ENCODE measurements around the gene ZNF415. TPM values are rescaled to one million over a fixed set of nuclear protein-coding genes. Genes with fewer than 3 reads are reported as not detected.

ZNF415 gene
- total and polyA plus RNA-seq, 4 experiments from 2014 or later = 1.0 to 1.8 (median 1.4) TPM

GRCh38 chr19:53082929-53083328 lies 49.8 kb downstream of the ZNF415 start:
- ChIA-PET CTCF (ENCODE audit: partially characterized antibody) (no interaction called here), POLR2A (ENCODE audit: partially characterized antibody) (no interaction called here)
- Histone ChIP-seq H3K4me1 (ENCODE audit: insufficient read depth, low read length) (no peaks in the 10 kb centered on the region), H3K27ac (ENCODE audit: low read depth, low read length) (no peak overlapping the region), H3K27me3 (ENCODE audit: insufficient read depth, low read length) (no peaks in the 10 kb centered on the region), H3K4me3 (ENCODE audit: low read length in 2 of 2) (no peak overlapping the region), H3K36me3 (ENCODE audit: insufficient read depth, low read length) (peaks cover 40% of the 10 kb centered on the region), H3K9me3 (ENCODE audit: control insufficient read depth in 1 of 2, low read length in 2 of 2) (peaks cover 0 to 12% of the 10 kb centered on the region in 2 donors)
- Mint-ChIP-seq H3K27ac (no peak overlapping the region), H3K4me1 (peaks cover 5 to 14% (median 8%) of the 10 kb centered on the region in 4 donors), H3K27me3 (no peaks in the 10 kb centered on the region), H3K36me3 (peaks cover 94 to 97% of the 10 kb centered on the region in 2 donors), H3K9me3 (peaks cover 4 to 82% (median 61%) of the 10 kb centered on the region in 8 donors), H3K4me3 (no peak overlapping the region)
- no peak for DNase-seq
- intact Hi-C loops (cut with micrococcal nuclease) = no loop called here

DNA sequence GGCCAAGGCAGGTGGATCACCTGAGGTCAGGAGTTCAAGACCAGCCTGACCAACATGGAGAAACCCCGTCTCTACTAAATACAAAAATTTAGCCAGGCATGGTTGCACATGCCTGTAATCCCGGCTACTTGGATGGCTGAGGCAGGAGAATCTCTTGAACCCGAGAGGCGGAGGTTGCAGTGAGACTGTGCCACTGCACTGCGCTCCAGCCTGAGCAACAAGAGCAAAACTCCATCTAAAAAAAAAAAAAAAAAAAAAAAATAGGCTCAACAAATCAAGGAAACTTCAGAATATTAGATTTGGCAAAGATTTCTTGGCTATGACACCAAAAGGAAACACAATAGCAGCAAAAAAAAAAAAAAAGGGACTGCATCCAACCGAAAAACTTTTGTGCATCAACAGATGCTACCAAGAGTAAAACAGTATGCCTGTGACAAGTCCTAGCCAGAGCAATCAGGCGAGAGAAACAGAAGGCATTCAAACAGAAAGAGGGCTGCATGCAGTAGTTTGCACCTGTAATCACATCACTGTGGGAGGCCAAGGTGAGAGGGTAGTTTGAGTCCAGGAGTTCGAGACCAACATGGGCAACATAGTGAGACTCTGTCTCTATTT lies 53.3 kb downstream of the ZNF415 start:
- no peak overlapping the region for H3K27ac ChIP-seq (ENCODE audit: low read depth, low read length)
- Mint-ChIP-seq H3K27me3 (no peaks in the 10 kb centered on the region), H3K4me3 (peak overlapping the region in 2 of 8 donors; percentile 36 to 43), H3K9me3 (peaks cover 4 to 95% (median 86%) of the 10 kb centered on the region in 8 donors), H3K36me3 (peaks cover 92 to 98% of the 10 kb centered on the region in 2 donors), H3K4me1 (peaks cover 0 to 8% (median 5%) of the 10 kb centered on the region in 4 donors), H3K27ac (no peak overlapping the region)
- H3K4me3 ChIP-seq (ENCODE audit: low read length in 2 of 2) = no peak overlapping the region
- no peaks in the 10 kb centered on the region for H3K4me1 ChIP-seq (ENCODE audit: insufficient read depth, low read length)
- no peaks in the 10 kb centered on the region for H3K27me3 ChIP-seq (ENCODE audit: insufficient read depth, low read length)
- intact Hi-C loops (cut with micrococcal nuclease) = no loop called here
- DNase-seq = no peak
- POLR2A ChIA-PET (ENCODE audit: partially characterized antibody) = no interaction called here
- peaks cover 0 to 33% of the 10 kb centered on the region in 2 donors for H3K9me3 ChIP-seq (ENCODE audit: control insufficient read depth in 1 of 2, low read length in 2 of 2)
- CTCF ChIA-PET (ENCODE audit: partially characterized antibody) = no interaction called here
- peaks cover 36% of the 10 kb centered on the region for H3K36me3 ChIP-seq (ENCODE audit: insufficient read depth, low read length)

DNA sequence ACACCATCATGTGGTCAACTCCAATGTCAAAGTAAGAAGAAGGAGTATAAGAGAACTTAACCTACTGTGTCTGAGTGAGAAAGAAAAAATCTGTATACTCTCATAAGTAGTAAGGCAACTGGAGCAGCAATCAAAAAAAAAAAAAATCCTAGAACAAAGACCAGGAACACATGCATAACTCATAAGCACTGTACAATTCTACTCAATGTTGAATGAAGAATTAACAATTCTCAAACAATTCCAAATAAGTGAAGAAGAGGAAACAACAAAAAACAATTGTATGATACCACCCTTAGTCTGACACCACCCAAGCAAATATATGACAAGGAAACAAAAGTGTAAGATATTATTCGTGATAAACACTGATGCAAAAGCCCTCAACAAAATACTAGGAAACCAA lies 54.0 kb downstream of the ZNF415 start:
- Mint-ChIP-seq H3K4me3 (peak overlapping the region in 3 of 8 donors; percentile 17 to 54 (median 26)), H3K36me3 (peaks cover 91 to 97% of the 10 kb centered on the region in 2 donors), H3K9me3 (peaks cover 4 to 98% (median 90%) of the 10 kb centered on the region in 8 donors), H3K27me3 (no peaks in the 10 kb centered on the region), H3K4me1 (peaks cover 0 to 8% (median 5%) of the 10 kb centered on the region in 4 donors), H3K27ac (no peak overlapping the region)
- Histone ChIP-seq H3K4me3 (ENCODE audit: low read length in 2 of 2) (no peak overlapping the region), H3K9me3 (ENCODE audit: control insufficient read depth in 1 of 2, low read length in 2 of 2) (peaks cover 0 to 33% of the 10 kb centered on the region in 2 donors), H3K4me1 (ENCODE audit: insufficient read depth, low read length) (no peaks in the 10 kb centered on the region), H3K27me3 (ENCODE audit: insufficient read depth, low read length) (no peaks in the 10 kb centered on the region), H3K27ac (ENCODE audit: low read depth, low read length) (no peak overlapping the region), H3K36me3 (ENCODE audit: insufficient read depth, low read length) (peaks cover 41% of the 10 kb centered on the region)
- intact Hi-C loops (cut with micrococcal nuclease) = no loop called here
- DNase-seq = no peak
- ChIA-PET POLR2A (ENCODE audit: partially characterized antibody) (no interaction called here), CTCF (ENCODE audit: partially characterized antibody) (no interaction called here)

- peaks cover 57% of the 10 kb centered on the region for H3K36me3 ChIP-seq (ENCODE audit: insufficient read depth, low read length)
- no peak overlapping the region for H3K27ac ChIP-seq (ENCODE audit: low read depth, low read length)
- ChIA-PET POLR2A (ENCODE audit: partially characterized antibody) (no interaction called here), CTCF (ENCODE audit: partially characterized antibody) (interaction anchor here (0.7 kb wide), 2 partner anchors 89 to 100 kb away, joined by 3 read pairs; no protein-coding TSS in a partner anchor)
- H3K9me3 ChIP-seq (ENCODE audit: control insufficient read depth in 1 of 2, low read length in 2 of 2) = peaks cover 6 to 46% of the 10 kb centered on the region in 2 donors
- intact Hi-C loops (cut with micrococcal nuclease) = no loop called here
- peak overlapping the region in 2 of 8 donors; percentile 12 to 20 for H3K4me3 Mint-ChIP-seq
- H3K4me1 Mint-ChIP-seq = peaks cover 0 to 8% (median 5%) of the 10 kb centered on the region in 4 donors
- H3K4me3 ChIP-seq (ENCODE audit: low read length in 2 of 2) = no peak overlapping the region
- peaks cover 88 to 97% of the 10 kb centered on the region in 2 donors for H3K36me3 Mint-ChIP-seq
- H3K4me1 ChIP-seq (ENCODE audit: insufficient read depth, low read length) = no peaks in the 10 kb centered on the region
- H3K27me3 ChIP-seq (ENCODE audit: insufficient read depth, low read length) = no peaks in the 10 kb centered on the region
- no peaks in the 10 kb centered on the region for H3K27me3 Mint-ChIP-seq
- DNase-seq = no peak
- H3K9me3 Mint-ChIP-seq = peaks cover 4 to 98% (median 91%) of the 10 kb centered on the region in 8 donors
- H3K27ac Mint-ChIP-seq = no peak overlapping the region
Measured at GRCh38 chr19:53076984-53077383, 55.7 kb downstream of the ZNF415 start.

DNA sequence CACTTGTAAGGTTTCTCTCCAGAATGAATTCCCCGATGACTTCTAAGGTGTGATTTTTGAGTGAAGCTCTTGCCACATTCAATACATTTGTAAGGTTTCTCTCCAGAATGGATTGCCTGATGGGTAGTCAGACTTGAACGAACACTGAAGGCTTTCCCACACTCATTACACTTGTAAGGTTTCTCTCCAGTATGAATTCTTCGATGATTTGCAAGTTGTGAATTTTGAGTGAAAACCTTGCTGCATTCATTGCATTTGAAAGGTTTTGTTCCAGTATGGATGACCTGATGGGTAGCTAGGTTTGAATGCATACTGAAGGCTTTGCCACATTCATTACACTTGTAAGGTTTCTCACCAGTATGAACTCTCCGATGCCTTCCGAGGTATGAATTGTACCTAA lies 63.9 kb downstream of the ZNF415 start:
- peaks cover 54 to 65% of the 10 kb centered on the region in 2 donors for H3K36me3 Mint-ChIP-seq
- H3K4me1 Mint-ChIP-seq = no peaks in the 10 kb centered on the region
- Histone ChIP-seq H3K27ac (ENCODE audit: low read depth, low read length) (no peak overlapping the region), H3K27me3 (ENCODE audit: insufficient read depth, low read length) (no peaks in the 10 kb centered on the region), H3K4me3 (ENCODE audit: low read length in 2 of 2) (peak overlapping the region in 1 of 2 donors; percentile 34), H3K36me3 (ENCODE audit: insufficient read depth, low read length) (peaks cover 37% of the 10 kb centered on the region), H3K9me3 (ENCODE audit: control insufficient read depth in 1 of 2, low read length in 2 of 2) (peaks cover 30 to 67% of the 10 kb centered on the region in 2 donors), H3K4me1 (ENCODE audit: insufficient read depth, low read length) (no peaks in the 10 kb centered on the region)
- CTCF ChIA-PET (ENCODE audit: partially characterized antibody) = no interaction called here
- no peak overlapping the region for H3K4me3 Mint-ChIP-seq
- intact Hi-C loops (cut with micrococcal nuclease) = no loop called here
- H3K27ac Mint-ChIP-seq = no peak overlapping the region
- peaks cover 0 to 97% (median 79%) of the 10 kb centered on the region in 8 donors for H3K9me3 Mint-ChIP-seq
- no peak for DNase-seq
- no peaks in the 10 kb centered on the region for H3K27me3 Mint-ChIP-seq
- POLR2A ChIA-PET (ENCODE audit: partially characterized antibody) = no interaction called here

GRCh38 chr19:53068199-53068598 lies 64.5 kb downstream of the ZNF415 start:
- peaks cover 27 to 68% of the 10 kb centered on the region in 2 donors for H3K9me3 ChIP-seq (ENCODE audit: control insufficient read depth in 1 of 2, low read length in 2 of 2)
- Mint-ChIP-seq H3K4me1 (no peaks in the 10 kb centered on the region), H3K36me3 (peaks cover 50 to 60% of the 10 kb centered on the region in 2 donors), H3K9me3 (peaks cover 0 to 97% (median 81%) of the 10 kb centered on the region in 8 donors), H3K27ac (no peak overlapping the region), H3K4me3 (peak overlapping the region in 1 of 8 donors; percentile 17), H3K27me3 (no peaks in the 10 kb centered on the region)
- no peaks in the 10 kb centered on the region for H3K27me3 ChIP-seq (ENCODE audit: insufficient read depth, low read length)
- H3K4me1 ChIP-seq (ENCODE audit: insufficient read depth, low read length) = no peaks in the 10 kb centered on the region
- H3K36me3 ChIP-seq (ENCODE audit: insufficient read depth, low read length) = peaks cover 30% of the 10 kb centered on the region
- ChIA-PET CTCF (ENCODE audit: partially characterized antibody) (no interaction called here), POLR2A (ENCODE audit: partially characterized antibody) (no interaction called here)
- DNase-seq = no peak
- no peak overlapping the region for H3K4me3 ChIP-seq (ENCODE audit: low read length in 2 of 2)
- H3K27ac ChIP-seq (ENCODE audit: low read depth, low read length) = no peak overlapping the region
- intact Hi-C loops (cut with micrococcal nuclease) = no loop called here

GRCh38 chr19:53057904-53058580 lies 74.7 kb downstream of the ZNF415 start:
- no peak for DNase-seq
- Mint-ChIP-seq H3K27me3 (peaks cover 1 to 2% of the 10 kb centered on the region in 2 donors), H3K36me3 (peaks cover 8 to 19% of the 10 kb centered on the region in 2 donors), H3K4me1 (peaks cover 0 to 3% (median under 1%) of the 10 kb centered on the region in 4 donors), H3K4me3 (peak overlapping the region in 1 of 8 donors; percentile 13), H3K27ac (no peak overlapping the region), H3K9me3 (peaks cover 0 to 91% (median 69%) of the 10 kb centered on the region in 8 donors)
- Histone ChIP-seq H3K27ac (ENCODE audit: low read depth, low read length) (no peak overlapping the region), H3K4me3 (ENCODE audit: low read length in 2 of 2) (no peak overlapping the region), H3K36me3 (ENCODE audit: insufficient read depth, low read length) (no peaks in the 10 kb centered on the region), H3K27me3 (ENCODE audit: insufficient read depth, low read length) (no peaks in the 10 kb centered on the region), H3K9me3 (ENCODE audit: control insufficient read depth in 1 of 2, low read length in 2 of 2) (peaks cover 5 to 33% of the 10 kb centered on the region in 2 donors), H3K4me1 (ENCODE audit: insufficient read depth, low read length) (no peaks in the 10 kb centered on the region)
- ChIA-PET CTCF (ENCODE audit: partially characterized antibody) (no interaction called here), POLR2A (ENCODE audit: partially characterized antibody) (no interaction called here)
- intact Hi-C loops (cut with micrococcal nuclease) = no loop called here

All from CD4-positive, alpha-beta memory T cell (primary cell).